Subcutaneous adipose tissue (tissue), 4 donors: ENCODE data around the gene ACTL6A. TPM values are rescaled to one million over a fixed set of nuclear protein-coding genes. Genes with fewer than 3 reads are reported as not detected.

Source experiments
- CTCF ChIP-seq: fragments of 450-650 bp; IDR thresholded peaks from one replicate; pipeline ENCODE4 v1.5.1; 2016; ENCODE audit warnings: low read depth, mild to moderate bottlenecking, control low read depth, antibody characterized with exemption, moderate library complexity
- small RNA-seq: library from RNA; depleted of rRNA; stranded (forward); fragments of <200 nt; gene quantifications from one replicate; pipeline ENCODE3, GENCODE V24; 2016
- total RNA-seq, 4 donors: library from RNA; depleted of rRNA; stranded (reverse); fragments of >200 nt; gene quantifications; one replicate each; pipeline ENCODE4 v1.1.0, GENCODE V29; 2016

ACTL6A gene
- total RNA-seq, 4 donors from 2014 or later, result 27.4 to 37.9 (median 32.8) TPM

DNA sequence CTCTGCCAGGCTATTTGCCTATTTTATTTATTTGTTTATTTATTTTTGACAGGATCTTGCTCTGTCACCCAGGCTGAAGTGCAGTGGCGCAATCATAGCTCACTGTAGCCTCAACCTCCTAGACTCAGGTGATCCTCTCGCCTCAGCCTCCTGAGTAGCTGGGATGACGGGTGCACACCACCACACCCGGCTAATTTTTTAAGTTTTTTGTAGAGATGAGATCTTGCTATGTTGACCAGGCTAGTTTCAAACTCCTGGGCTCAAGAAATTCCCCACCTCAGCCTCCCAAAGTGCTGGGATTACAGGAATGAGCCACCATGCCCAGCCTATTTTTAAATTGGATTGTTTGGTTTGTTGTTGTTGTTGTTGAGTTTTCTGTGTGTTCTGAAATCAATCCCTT lies 47.3 kb downstream of the ACTL6A start:
- no peak for TF ChIP-seq CTCF

- no peak for TF ChIP-seq CTCF
Measured at GRCh38 chr3:179613807-179614206, 51.1 kb downstream of the ACTL6A start.

- TF ChIP-seq CTCF, result no peak
Measured at GRCh38 chr3:179615458-179616173, 52.9 kb downstream of the ACTL6A start.

GRCh38 chr3:179622023-179622422 lies 59.3 kb downstream of the ACTL6A start:
- no peak for TF ChIP-seq CTCF

DNA sequence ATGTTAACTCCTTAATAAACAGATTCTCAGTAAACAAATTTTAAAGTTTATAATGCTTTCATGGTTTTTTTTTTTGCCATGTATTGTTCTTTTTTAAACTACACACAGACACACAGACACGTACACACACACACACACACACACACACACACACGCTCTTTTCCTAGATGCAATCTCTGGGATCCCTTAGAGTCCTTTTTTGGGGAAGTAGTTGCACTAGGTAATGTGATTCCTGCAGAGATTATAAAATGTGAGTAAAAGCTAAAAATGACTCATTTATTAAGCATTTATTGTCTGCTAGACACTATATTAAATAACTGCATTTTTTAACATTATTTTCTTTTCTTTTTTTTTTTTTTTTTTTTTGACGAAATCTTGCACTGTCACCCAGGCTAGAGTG lies 61.7 kb downstream of the ACTL6A start:
- no peak for TF ChIP-seq CTCF

GRCh38 chr3:179630753-179631451 lies 68.2 kb downstream of the ACTL6A start:
- TF ChIP-seq CTCF, result no peak

Small RNAs within 50 kb of the gene (small RNA-seq; reads per million reads assigned to genes)
- gene AC090425.1 (not detected), gene RF01210 (not detected)

Other genes with a start within 250 kb of the ACTL6A start
- gene ZNF639, start 239.9 kb upstream of the ACTL6A start, total RNA-seq, result 10 to 100 TPM; 36.5 to 46.5 (median 41.6) TPM
- gene MFN1, start 215.2 kb upstream of the ACTL6A start, total RNA-seq, result 10 to 100 TPM; 42.2 to 51.7 (median 47.2) TPM
- 10 to 100 TPM; 21.9 to 46.4 (median 30.9) TPM for gene GNB4, start 111.5 kb upstream of the ACTL6A start, total RNA-seq
- gene MRPL47, start 41.7 kb downstream of the ACTL6A start, total RNA-seq, result 10 to 100 TPM; 12.6 to 58.0 (median 19.4) TPM
- 100 to 1,000 TPM; 103 to 164 (median 124) TPM for gene NDUFB5, start 41.9 kb downstream of the ACTL6A start, total RNA-seq
- gene USP13, start 90.1 kb downstream of the ACTL6A start, total RNA-seq, result 10 to 100 TPM in 3 of 4 donors, 1 to 10 TPM in 1; 9.9 to 59.0 (median 15.5) TPM